Loucy (cell line): ENCODE measurements around the gene ZCCHC10.
"Not testable (repeated sequence)": the region's sequence is repeated elsewhere in the genome, so short reads cannot be mapped to it uniquely, and the experiment has no call there.

Experiments used
- H2AFZ ChIP-seq: fragments of 200-600 bp; sonication (generic); 2 replicates; pipeline ENCODE4 v1.6.0; 2016; ENCODE audit warnings: antibody characterized with exemption, mild to moderate bottlenecking, low read length, moderate library complexity
- H3F3A ChIP-seq: fragments of 200-600 bp; 2 replicates; pipeline ENCODE4 v1.6.0; 2016; ENCODE audit warnings: antibody characterized with exemption, low read depth, mild to moderate bottlenecking
- H3K27me3 ChIP-seq: fragments of 200-600 bp; sonication (generic); 2 replicates; pipeline ENCODE4 v1.6.1; 2014; ENCODE audit warnings: low read length, mild to moderate bottlenecking; ENCODE audit not compliant: insufficient read depth, poor library complexity, severe bottlenecking
- H3K36me3 ChIP-seq: fragments of 200-600 bp; sonication (generic); 2 replicates; pipeline ENCODE4 v1.6.1; 2016; ENCODE audit warnings: low read length; ENCODE audit not compliant: insufficient read depth
- H3K4me1 ChIP-seq: fragments of 200-600 bp; sonication (generic); 2 replicates; pipeline ENCODE4 v1.5.1; 2014; ENCODE audit warnings: low read length, mild to moderate bottlenecking; ENCODE audit not compliant: insufficient read depth, poor library complexity, severe bottlenecking
- H3K4me2 ChIP-seq: fragments of 200-600 bp; sonication (generic); 2 replicates; pipeline ENCODE4 v1.6.0; 2014; ENCODE audit warnings: antibody characterized with exemption, low read length, low read depth, mild to moderate bottlenecking; ENCODE audit not compliant: poor library complexity, severe bottlenecking
- H3K4me3 ChIP-seq: fragments of 200-600 bp; sonication (generic); 2 replicates; pipeline ENCODE4 v1.5.1; 2014; ENCODE audit warnings: low read length, mild to moderate bottlenecking, mixed read lengths; ENCODE audit not compliant: poor library complexity, severe bottlenecking
- H3K79me2 ChIP-seq: fragments of 200-600 bp; sonication (generic); 2 replicates; pipeline ENCODE4 v1.6.1; 2014; ENCODE audit warnings: low read length; ENCODE audit not compliant: insufficient read depth
- H3K9ac ChIP-seq: fragments of 200-600 bp; sonication (generic); 2 replicates; pipeline ENCODE4 v1.6.0; 2014; ENCODE audit warnings: mild to moderate bottlenecking, low read depth, low read length, moderate library complexity; ENCODE audit not compliant: poor library complexity, severe bottlenecking
- H3K9me2 ChIP-seq: fragments of 200-600 bp; sonication (generic); replicated peaks from 2 replicates; pipeline ENCODE4 v1.6.1; 2016; ENCODE audit warnings: low read depth, low read length, mixed read lengths
- H3K9me3 ChIP-seq: fragments of 200-600 bp; sonication (generic); 2 replicates; pipeline ENCODE4 v1.6.1; 2014; ENCODE audit warnings: mild to moderate bottlenecking, antibody characterized with exemption, low read length, low read depth; ENCODE audit not compliant: insufficient read depth
- H4K20me1 ChIP-seq: fragments of 200-600 bp; sonication (generic); 2 replicates; pipeline ENCODE4 v1.6.0; 2014; ENCODE audit warnings: antibody characterized with exemption, low read length, mild to moderate bottlenecking; ENCODE audit not compliant: insufficient read depth, poor library complexity, severe bottlenecking
- CTCF ChIP-seq: fragments of 200-600 bp; sonication (generic); conservative IDR thresholded peaks from 2 replicates; pipeline ENCODE4 v1.5.1; 2014; ENCODE audit warnings: mild to moderate bottlenecking, antibody characterized with exemption, low read length
- EZH2phosphoT487 ChIP-seq: fragments of 200-600 bp; IDR thresholded peaks from 2 replicates; pipeline ENCODE4 v1.6.1; 2018; ENCODE audit warnings: antibody characterized with exemption, mild to moderate bottlenecking, moderate library complexity, borderline replicate concordance

Gene ZCCHC10

GRCh38 chr5:133049726-133050048, 23.3 kb upstream of the ZCCHC10 start:
- no peak overlapping the region for H3K4me3 ChIP-seq
- H3K36me3 ChIP-seq, result no peaks in the 10 kb centered on the region
- peaks cover 39% of the 10 kb centered on the region for H3K79me2 ChIP-seq
- no peaks in the 10 kb centered on the region for H3K9me2 ChIP-seq
- no peak overlapping the region for H3K4me2 ChIP-seq
- H3K9me3 ChIP-seq, result no peaks in the 10 kb centered on the region
- H4K20me1 ChIP-seq, result peaks cover 23% of the 10 kb centered on the region
- TF ChIP-seq CTCF (no peak), EZH2phosphoT487 (no peak)
- no peak overlapping the region for H3K9ac ChIP-seq
- peaks cover 9% of the 10 kb centered on the region; the same call in 1 of the 2 replicates for H3F3A ChIP-seq
- no peak overlapping the region for H2AFZ ChIP-seq
- H3K4me1 ChIP-seq, result peaks cover 5% of the 10 kb centered on the region
- peaks cover 4% of the 10 kb centered on the region for H3K27me3 ChIP-seq

- H3K9ac ChIP-seq, result no peak overlapping the region
- H3K4me2 ChIP-seq, result no peak overlapping the region
- H3K9me2 ChIP-seq, result no peaks in the 10 kb centered on the region
- no peaks in the 10 kb centered on the region for H3K36me3 ChIP-seq
- H3K27me3 ChIP-seq, result peaks cover 4% of the 10 kb centered on the region
- peaks cover 4% of the 10 kb centered on the region for H3K4me1 ChIP-seq
- no peak overlapping the region for H3K4me3 ChIP-seq
- peaks cover 9% of the 10 kb centered on the region; the same call in 1 of the 2 replicates for H3F3A ChIP-seq
- H2AFZ ChIP-seq, result no peak overlapping the region
- H3K9me3 ChIP-seq, result no peaks in the 10 kb centered on the region
- H3K79me2 ChIP-seq, result peaks cover 34% of the 10 kb centered on the region
- H4K20me1 ChIP-seq, result peaks cover 17% of the 10 kb centered on the region
- no peak for TF ChIP-seq EZH2phosphoT487
- TF ChIP-seq CTCF, result no peak
Observed at GRCh38 chr5:133048993-133049725, 22.8 kb upstream of the ZCCHC10 start.

- Histone ChIP-seq H2AFZ (no peak overlapping the region), H3K9ac (no peak overlapping the region), H3K4me3 (no peak overlapping the region), H3K4me1 (peaks cover 4% of the 10 kb centered on the region), H3K9me2 (no peaks in the 10 kb centered on the region), H3K27me3 (peaks cover 4% of the 10 kb centered on the region), H3F3A (peaks cover 9% of the 10 kb centered on the region; the same call in 1 of the 2 replicates), H3K4me2 (no peak overlapping the region), H3K9me3 (no peaks in the 10 kb centered on the region), H4K20me1 (peaks cover 5% of the 10 kb centered on the region), H3K79me2 (peaks cover 16% of the 10 kb centered on the region), H3K36me3 (no peaks in the 10 kb centered on the region)
- TF ChIP-seq EZH2phosphoT487 (no peak), CTCF (no peak)
Observed at GRCh38 chr5:133047404-133047803, 21.1 kb upstream of the ZCCHC10 start.

GRCh38 chr5:133046560-133046959, 20.2 kb upstream of the ZCCHC10 start:
- not testable (repeated sequence) for H3K4me1 ChIP-seq, H2AFZ ChIP-seq

More at GRCh38 chr5:133046560-133046959, 20.2 kb upstream of the ZCCHC10 start:
- H3K36me3 ChIP-seq, H4K20me1 ChIP-seq, H3K9ac ChIP-seq, H3K9me2 ChIP-seq, H3F3A ChIP-seq, H3K4me2 ChIP-seq, H3K9me3 ChIP-seq, H3K4me3 ChIP-seq, H3K27me3 ChIP-seq: not testable (repeated sequence)
- H3K79me2 ChIP-seq, result peaks cover 10% of the 10 kb centered on the region
